Vagina (tissue), 2 donors: ENCODE data around the gene RPS6KB2. TPM values are rescaled to one million over a fixed set of nuclear protein-coding genes. Genes with fewer than 3 reads are reported as not detected.

Source experiments
- DNase-seq, 2 donors: peaks; one replicate each; pipeline ENCODE4 v3.0.0-alpha.2; 2017; ENCODE audit errors: extremely low spot score in 2 of 2
- H3K27ac ChIP-seq: fragments of 200-600 bp; sonication (generic); one replicate; pipeline ENCODE4 v1.5.1; 2019
- H3K27me3 ChIP-seq: fragments of 200-600 bp; sonication (generic); one replicate; pipeline ENCODE4 v1.5.1; 2019
- H3K36me3 ChIP-seq, 2 donors: fragments of 200-600 bp; sonication (generic); one replicate each; pipeline ENCODE4 v1.5.1; 2017 to 2019
- H3K4me1 ChIP-seq: fragments of 200-600 bp; sonication (generic); one replicate; pipeline ENCODE4 v1.5.1; 2019
- H3K4me3 ChIP-seq, 2 donors: fragments of 200-600 bp; sonication (generic); 1 replicate in 1 of 2; 2 replicates in 1 of 2; pipeline ENCODE4 v1.5.1; 2016 to 2019
- H3K9me3 ChIP-seq: fragments of 200-600 bp; sonication (generic); one replicate; pipeline ENCODE4 v1.5.1; 2019
- POLR2A ChIP-seq, 2 donors: fragments of 450-650 bp; IDR thresholded peaks; one replicate each; pipeline ENCODE4 v1.6.1; 2017; ENCODE audit warnings: antibody characterized with exemption in 2 of 2, mild to moderate bottlenecking in 2 of 2, moderate library complexity in 2 of 2
- POLR2AphosphoS5 ChIP-seq, 2 donors: sonication (generic); formaldehyde crosslinking; IDR thresholded peaks; one replicate each; pipeline ENCODE4 v1.9.0; 2017; ENCODE audit warnings: antibody characterized with exemption in 2 of 2, mild to moderate bottlenecking in 2 of 2, low read depth in 1 of 2; ENCODE audit not compliant: insufficient read depth in 1 of 2
- intact Hi-C: fragments of 100-400 bp; cut with DNase I; formaldehyde crosslinking; loops from one replicate; pipeline ENCODE4 v1.15.1; 2023
- total RNA-seq: library from RNA; depleted of rRNA; stranded (reverse); fragments of >200 nt; gene quantifications from one replicate; pipeline ENCODE4 v1.2.3, GENCODE V29; 2016
- TF ChIP-seq, protein P1 (sequence below), 3 experiments: fragments of 450-650 bp in 2 of 3; fragments of 200-600 bp in 1 of 3; sonication (generic) in 1 of 3; IDR thresholded peaks; one replicate each; pipeline ENCODE4 v1.5.1; 2017 to 2019; ENCODE audit warnings: antibody characterized with exemption in 3 of 3, mild to moderate bottlenecking in 2 of 3, moderate library complexity in 2 of 3

RPS6KB2 gene
- total RNA-seq, 1 donor from 2014 or later: 50.6 TPM

DNA sequence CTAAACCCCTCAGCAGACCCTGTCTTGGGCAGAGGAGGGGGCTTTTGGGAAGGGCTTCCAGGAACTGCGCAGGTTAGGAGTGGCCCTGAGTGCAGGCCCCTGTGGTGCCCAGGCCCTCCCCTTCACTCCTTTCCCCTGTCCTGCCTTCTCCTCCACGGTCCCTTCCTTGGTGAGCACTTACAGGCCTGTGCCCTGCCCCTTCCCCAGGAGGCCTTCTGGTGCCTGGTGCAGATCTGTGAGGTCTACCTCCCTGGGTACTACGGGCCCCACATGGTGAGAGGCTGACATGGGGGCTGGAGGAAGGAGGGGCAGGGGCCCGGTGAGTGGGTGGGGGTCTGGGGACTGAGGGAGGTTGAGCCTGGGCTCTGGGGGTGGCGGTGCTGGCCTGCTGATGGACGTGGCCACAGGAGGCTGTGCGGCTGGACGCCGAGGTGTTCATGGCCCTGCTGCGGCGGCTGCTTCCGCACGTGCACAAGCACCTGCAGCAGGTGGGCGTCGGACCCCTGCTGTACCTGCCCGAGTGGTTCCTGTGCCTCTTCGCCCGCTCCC, 21.8 kb upstream of the RPS6KB2 start:
- Histone ChIP-seq H3K27me3 (no peaks in the 10 kb centered on the region), H3K36me3 (no peaks in the 10 kb centered on the region), H3K27ac (no peak overlapping the region), H3K4me1 (peaks cover 11% of the 10 kb centered on the region), H3K9me3 (no peaks in the 10 kb centered on the region), H3K4me3 (no peak overlapping the region)
- TF ChIP-seq, protein P1, sequence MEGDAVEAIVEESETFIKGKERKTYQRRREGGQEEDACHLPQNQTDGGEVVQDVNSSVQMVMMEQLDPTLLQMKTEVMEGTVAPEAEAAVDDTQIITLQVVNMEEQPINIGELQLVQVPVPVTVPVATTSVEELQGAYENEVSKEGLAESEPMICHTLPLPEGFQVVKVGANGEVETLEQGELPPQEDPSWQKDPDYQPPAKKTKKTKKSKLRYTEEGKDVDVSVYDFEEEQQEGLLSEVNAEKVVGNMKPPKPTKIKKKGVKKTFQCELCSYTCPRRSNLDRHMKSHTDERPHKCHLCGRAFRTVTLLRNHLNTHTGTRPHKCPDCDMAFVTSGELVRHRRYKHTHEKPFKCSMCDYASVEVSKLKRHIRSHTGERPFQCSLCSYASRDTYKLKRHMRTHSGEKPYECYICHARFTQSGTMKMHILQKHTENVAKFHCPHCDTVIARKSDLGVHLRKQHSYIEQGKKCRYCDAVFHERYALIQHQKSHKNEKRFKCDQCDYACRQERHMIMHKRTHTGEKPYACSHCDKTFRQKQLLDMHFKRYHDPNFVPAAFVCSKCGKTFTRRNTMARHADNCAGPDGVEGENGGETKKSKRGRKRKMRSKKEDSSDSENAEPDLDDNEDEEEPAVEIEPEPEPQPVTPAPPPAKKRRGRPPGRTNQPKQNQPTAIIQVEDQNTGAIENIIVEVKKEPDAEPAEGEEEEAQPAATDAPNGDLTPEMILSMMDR (IDR thresholded peaks at IDR 0.05): no peak
- no peak for TF ChIP-seq POLR2A (IDR thresholded peaks at IDR 0.05)
- TF ChIP-seq POLR2AphosphoS5 (IDR thresholded peaks at IDR 0.05; ENCODE audit: insufficient read depth in 1 of 2, low read depth in 1 of 2): no peak
- DNase-seq: no peak
- intact Hi-C loops: loop anchor here (10.0 kb wide), 2 partner anchors 58 to 208 kb away; partner anchors contain the start of gene TMEM134

DNA sequence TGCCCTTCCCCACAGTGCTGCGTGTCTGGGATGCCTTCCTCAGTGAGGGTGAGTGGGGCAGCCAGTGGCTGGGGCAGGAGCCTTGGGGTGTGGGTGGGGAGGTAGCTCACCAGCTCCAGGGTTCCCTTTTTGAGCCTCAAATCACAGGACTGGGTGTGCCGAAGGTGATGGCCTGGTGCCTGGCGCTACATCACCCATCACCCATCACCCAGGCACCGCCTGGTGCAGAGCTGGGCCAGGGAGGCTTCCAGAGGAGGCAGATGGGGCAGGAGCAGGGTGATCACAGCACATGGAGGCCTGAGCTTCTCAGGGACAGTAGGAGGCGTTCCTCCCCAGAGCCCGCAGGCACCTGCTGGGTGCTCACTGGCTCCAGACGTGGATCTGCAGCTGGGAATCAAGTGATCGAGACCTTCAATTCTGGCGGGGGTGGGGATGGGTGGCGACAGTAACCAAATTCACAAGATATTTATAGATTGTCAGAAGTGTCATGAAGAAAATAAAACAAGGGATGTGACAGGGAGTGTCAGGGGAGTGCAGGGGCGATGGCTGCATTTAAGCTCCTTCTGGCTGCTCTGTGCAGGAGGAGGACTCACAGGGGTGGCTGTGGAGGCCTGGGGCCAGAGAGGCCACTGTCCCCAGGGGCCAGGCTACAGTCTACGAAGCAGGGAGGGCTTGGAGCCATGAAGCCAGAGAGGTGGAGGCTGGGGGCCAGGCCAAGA, 21.2 kb upstream of the RPS6KB2 start:
- no peak for DNase-seq
- TF ChIP-seq POLR2AphosphoS5 (IDR thresholded peaks at IDR 0.05; ENCODE audit: insufficient read depth in 1 of 2, low read depth in 1 of 2) (no peak), POLR2A (IDR thresholded peaks at IDR 0.05) (no peak)
- TF ChIP-seq, protein P1 (IDR thresholded peaks at IDR 0.05): no peak
- no peak overlapping the region for H3K27ac ChIP-seq
- H3K4me1 ChIP-seq: peaks cover 10% of the 10 kb centered on the region
- no peaks in the 10 kb centered on the region for H3K9me3 ChIP-seq
- H3K27me3 ChIP-seq: no peaks in the 10 kb centered on the region
- intact Hi-C loops: loop anchor here (10.0 kb wide), 2 partner anchors 58 to 208 kb away; partner anchors contain the start of gene TMEM134
- H3K36me3 ChIP-seq: no peaks in the 10 kb centered on the region
- H3K4me3 ChIP-seq: no peak overlapping the region

DNA sequence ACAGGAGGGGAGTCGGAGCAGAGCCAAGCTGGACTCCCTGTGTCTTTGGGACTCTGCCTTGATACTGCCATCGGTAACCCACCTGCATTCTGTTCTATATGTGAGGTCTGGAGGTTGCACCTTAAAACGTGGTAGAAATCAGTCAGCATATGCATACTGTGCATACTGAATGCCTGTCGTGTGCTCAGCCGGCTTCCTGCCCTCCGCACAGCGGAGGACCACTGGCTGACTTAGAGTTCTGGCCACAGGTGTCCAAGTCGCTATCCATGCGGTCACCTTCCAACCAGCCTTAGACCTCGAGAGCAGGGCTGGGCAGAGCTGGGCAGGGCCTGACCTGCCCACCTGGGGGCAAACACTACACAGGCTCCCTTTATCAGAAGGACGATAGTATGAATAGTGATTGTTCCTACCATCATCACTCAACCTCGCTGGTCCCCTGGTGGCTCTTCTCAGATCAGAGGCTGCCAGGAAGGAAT, 20.6 kb upstream of the RPS6KB2 start:
- Histone ChIP-seq H3K27ac (no peak overlapping the region), H3K9me3 (no peaks in the 10 kb centered on the region), H3K4me3 (no peak overlapping the region), H3K4me1 (peaks cover 4% of the 10 kb centered on the region), H3K36me3 (no peaks in the 10 kb centered on the region), H3K27me3 (no peaks in the 10 kb centered on the region)
- TF ChIP-seq POLR2A (IDR thresholded peaks at IDR 0.05) (no peak), POLR2AphosphoS5 (IDR thresholded peaks at IDR 0.05; ENCODE audit: insufficient read depth in 1 of 2, low read depth in 1 of 2) (no peak)
- TF ChIP-seq, protein P1 (IDR thresholded peaks at IDR 0.05): no peak
- intact Hi-C loops: loop anchor here (10.0 kb wide), 2 partner anchors 57 to 207 kb away; partner anchors contain the start of gene TMEM134
- DNase-seq: no peak

DNA sequence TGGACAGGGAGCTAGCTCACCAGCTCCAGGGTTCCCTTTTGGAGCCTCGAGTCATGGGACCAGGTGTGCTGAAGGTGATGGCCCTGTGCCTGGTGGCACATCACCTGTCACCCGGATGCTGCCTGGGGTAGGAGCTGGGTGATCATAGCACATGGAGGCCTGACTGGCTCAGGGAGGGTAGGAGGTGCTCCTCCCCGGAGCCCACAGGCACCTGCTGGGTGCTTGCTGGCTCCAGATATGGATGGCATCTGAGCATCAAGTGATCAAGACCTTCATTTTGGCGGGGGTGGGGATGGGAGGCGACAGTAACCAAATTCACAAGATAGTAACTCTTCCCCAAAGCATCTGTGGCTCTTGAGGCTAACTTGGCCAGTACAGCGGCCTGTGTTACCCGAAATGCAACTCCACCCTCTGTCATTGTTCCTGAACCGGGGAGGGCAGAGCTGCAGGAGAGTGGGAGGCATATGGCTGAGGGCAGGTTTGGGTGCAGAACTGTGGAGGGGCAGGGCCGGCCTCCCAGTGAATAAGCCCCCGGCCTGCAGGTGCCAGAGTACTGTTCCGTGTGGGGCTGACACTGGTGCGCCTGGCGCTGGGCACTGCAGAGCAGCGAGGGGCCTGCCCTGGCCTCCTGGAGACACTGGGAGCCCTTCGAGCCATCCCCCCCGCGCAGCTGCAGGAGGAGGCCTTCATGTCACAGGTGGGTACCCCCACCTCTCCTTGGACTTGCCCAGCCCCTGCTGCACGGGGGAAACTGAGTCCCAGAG, 19.7 kb upstream of the RPS6KB2 start:
- Histone ChIP-seq H3K27ac (no peak overlapping the region), H3K4me3 (no peak overlapping the region), H3K4me1 (no peaks in the 10 kb centered on the region), H3K27me3 (no peaks in the 10 kb centered on the region), H3K9me3 (no peaks in the 10 kb centered on the region), H3K36me3 (no peaks in the 10 kb centered on the region)
- DNase-seq: no peak
- no peak for TF ChIP-seq POLR2A (IDR thresholded peaks at IDR 0.05)
- intact Hi-C loops: loop anchor here (10.0 kb wide), 2 partner anchors 56 to 206 kb away; partner anchors contain the start of gene TMEM134

DNA sequence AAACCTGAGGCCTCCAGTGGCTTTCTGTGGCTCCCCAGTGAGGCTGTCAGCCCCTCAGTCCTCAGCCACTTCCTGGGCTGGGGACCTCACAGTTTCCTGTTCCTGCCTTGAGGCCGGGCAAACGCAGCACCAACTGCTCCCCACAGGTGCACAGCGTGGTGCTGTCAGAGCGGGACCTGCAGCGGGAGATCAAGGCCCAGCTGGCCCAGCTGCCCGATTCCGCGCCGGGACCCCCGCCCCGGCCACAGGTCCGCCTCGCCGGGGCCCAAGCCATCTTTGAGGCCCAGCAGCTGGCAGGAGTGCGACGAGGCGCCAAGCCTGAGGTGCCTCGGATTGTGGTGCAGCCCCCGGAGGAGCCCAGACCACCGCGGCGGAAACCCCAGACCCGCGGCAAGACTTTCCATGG, 19.0 kb upstream of the RPS6KB2 start:
- DNase-seq: no peak
- TF ChIP-seq POLR2A (IDR thresholded peaks at IDR 0.05): no peak
- TF ChIP-seq, protein P1 (IDR thresholded peaks at IDR 0.05): no peak
- TF ChIP-seq POLR2AphosphoS5 (IDR thresholded peaks at IDR 0.05; ENCODE audit: insufficient read depth in 1 of 2, low read depth in 1 of 2): peak in 1 of 2 donors; percentile 27
- H3K4me1 ChIP-seq: no peaks in the 10 kb centered on the region
- H3K9me3 ChIP-seq: no peaks in the 10 kb centered on the region
- H3K36me3 ChIP-seq: no peaks in the 10 kb centered on the region
- H3K27ac ChIP-seq: no peak overlapping the region
- H3K27me3 ChIP-seq: no peaks in the 10 kb centered on the region
- intact Hi-C loops: loop anchor here (10.0 kb wide), 2 partner anchors 56 to 206 kb away; partner anchors contain the start of gene TMEM134
- no peak overlapping the region for H3K4me3 ChIP-seq
